ENCODE results near the gene ZNF283.
"Not testable (repeated sequence)": the region's sequence is repeated elsewhere in the genome, so short reads cannot be mapped to it uniquely, and the experiment has no call there.

ZNF283 gene

GRCh38 chr19:43858174-43858573 is 31.1 kb downstream of the ZNF283 start:
- DNase-seq: no peak

- not testable (repeated sequence) for DNase-seq
These were observed 39.8 kb downstream of the ZNF283 start for GRCh38 chr19:43866923-43867322.

GRCh38 chr19:43872547-43873336 is 45.6 kb downstream of the ZNF283 start:
- no peak for DNase-seq

GRCh38 chr19:43880483-43880882 is 53.4 kb downstream of the ZNF283 start:
- DNase-seq: no peak

- DNase-seq: no peak
These were observed 56.7 kb downstream of the ZNF283 start, which contains the start of gene ZNF404 for GRCh38 chr19:43883864-43884263. TSS of gene ZNF404 (minus strand) at chr19:43883964.

GRCh38 chr19:43895727-43896308 is 68.7 kb downstream of the ZNF283 start:
- DNase-seq: no peak

All from AML-193 (cell line).